ENCODE measurements around the gene CAPN1. TPM values are rescaled to one million over a fixed set of nuclear protein-coding genes. Genes with fewer than 3 reads are reported as not detected.

CAPN1 gene
- total RNA-seq, 2 experiments from 2014 or later: 80.3 to 83.2 TPM

- ChIA-PET POLR2A (interaction anchor here (0.6 to 3.9 kb wide), 8 partner anchors 14 to 436 kb away, joined by 3 to 30 read pairs (median 5); partner anchors contain the start of genes FAU, MRPL49, SYVN1 and VPS51), CTCF (interaction anchor here (1.0 to 1.7 kb wide), 5 partner anchors 10 to 71 kb away, joined by 3 to 6 read pairs (median 4); partner anchors contain the start of gene TM7SF2)
- Mint-ChIP-seq H3K27me3 (no peaks in the 10 kb centered on the region), H3K36me3 (ENCODE audit: low read depth) (peaks cover 20% of the 10 kb centered on the region), H3K4me3 (peak overlapping the region; percentile 94), H3K9me3 (no peaks in the 10 kb centered on the region), H3K27ac (peak overlapping the region; percentile 83), H3K4me1 (ENCODE audit: low read depth) (peaks cover 12% of the 10 kb centered on the region)
- H3K36me3 ChIP-seq (ENCODE audit: insufficient read depth, low read length): peaks cover 25% of the 10 kb centered on the region
- H3K27me3 ChIP-seq (ENCODE audit: control insufficient read depth in 1 of 2, insufficient read depth in 2 of 2, low read length in 2 of 2): no peaks in the 10 kb centered on the region
- intact Hi-C loops (cut with DNase I, micrococcal nuclease): loop anchor here (1.0 to 5.0 kb wide), 4 partner anchors 44 to 169 kb away; partner anchors contain the start of gene ARL2 (in 1 of the 2)
- peak; percentile 65 for TF ChIP-seq CTCF (IDR thresholded peaks at IDR 0.05)
- H3K4me1 ChIP-seq (ENCODE audit: insufficient read depth, low read length): peaks cover 37% of the 10 kb centered on the region
- no peak overlapping the region for H3K27ac ChIP-seq (ENCODE audit: low read depth in 1 of 2, low read length in 2 of 2)
- no peaks in the 10 kb centered on the region for H3K9me3 ChIP-seq (ENCODE audit: control insufficient read depth in 1 of 2, insufficient read depth in 1 of 2, low read length in 2 of 2)
- DNase-seq: peak; percentile 22 to 80 (median 45)
- peak; percentile 67 for ATAC-seq (ENCODE audit: poor library complexity)
- peak overlapping the region; percentile 97 for H3K4me3 ChIP-seq (ENCODE audit: low read length)
These were observed 705 bp upstream of the CAPN1 start for GRCh38 chr11:65180877-65181568.

GRCh38 chr11:65182258-65183170 lies 786 bp downstream of the CAPN1 start:
- ATAC-seq (ENCODE audit: poor library complexity) (peak; percentile 5), DNase-seq (peak in 2 of 14 experiments; percentile 5 to 19)
- no peaks in the 10 kb centered on the region for H3K9me3 Mint-ChIP-seq
- peaks cover 39% of the 10 kb centered on the region for H3K36me3 ChIP-seq (ENCODE audit: insufficient read depth, low read length)
- H3K36me3 Mint-ChIP-seq (ENCODE audit: low read depth): peaks cover 34% of the 10 kb centered on the region
- H3K4me1 ChIP-seq (ENCODE audit: insufficient read depth, low read length): peaks cover 37% of the 10 kb centered on the region
- H3K27ac Mint-ChIP-seq: peak overlapping the region; percentile 36
- H3K27me3 ChIP-seq (ENCODE audit: control insufficient read depth in 1 of 2, insufficient read depth in 2 of 2, low read length in 2 of 2): no peaks in the 10 kb centered on the region
- peaks cover 12% of the 10 kb centered on the region for H3K4me1 Mint-ChIP-seq (ENCODE audit: low read depth)
- ChIA-PET CTCF (interaction anchor here (1.1 to 1.7 kb wide), 3 partner anchors 8 to 72 kb away, joined by 4 to 6 read pairs (median 4); partner anchors contain the start of gene TM7SF2), POLR2A (interaction anchor here (0.7 to 3.9 kb wide), 9 partner anchors 47 to 438 kb away, joined by 3 to 30 read pairs (median 4); partner anchors contain the start of genes ARL2, DPF2, FAU and MRPL49)
- H3K27me3 Mint-ChIP-seq: no peaks in the 10 kb centered on the region
- no peak for TF ChIP-seq CTCF (IDR thresholded peaks at IDR 0.05)
- peak overlapping the region; percentile 85 for H3K4me3 Mint-ChIP-seq
- no peaks in the 10 kb centered on the region for H3K9me3 ChIP-seq (ENCODE audit: control insufficient read depth in 1 of 2, insufficient read depth in 1 of 2, low read length in 2 of 2)
- H3K4me3 ChIP-seq (ENCODE audit: low read length): peak overlapping the region; percentile 97
- intact Hi-C loops (cut with DNase I, micrococcal nuclease): loop anchor here in 1 of 2 experiments (5.0 kb wide), 2 partner anchors 45 to 170 kb away; partner anchors contain the start of gene ARL2
- peak overlapping the region; percentile 64 for H3K27ac ChIP-seq (ENCODE audit: low read depth in 1 of 2, low read length in 2 of 2)
